ENCODE measurements around the gene SPACA4. TPM values are rescaled to one million over a fixed set of nuclear protein-coding genes. Genes with fewer than 3 reads are reported as not detected.

Gene SPACA4
- total and polyA plus RNA-seq, 4 donors: not detected

- H3K27me3 ChIP-seq (ENCODE audit: control insufficient read depth in 4 of 4, insufficient read depth in 4 of 4, low read length in 3 of 4): no peaks in the 10 kb centered on the region
- peak overlapping the region; percentile 58 to 98 (median 97) for H3K4me3 ChIP-seq (ENCODE audit: low read depth in 1 of 3, low read length in 3 of 3)
- TF ChIP-seq JUND (IDR thresholded peaks at IDR 0.05) (no peak), RAD21 (IDR thresholded peaks at IDR 0.05) (no peak), NR2F2 (IDR thresholded peaks at IDR 0.05) (no peak), FOXA1 (IDR thresholded peaks at IDR 0.05) (no peak), GABPA (IDR thresholded peaks at IDR 0.05 in 1 of 2, conservative IDR thresholded peaks at IDR 0.05 in 1 of 2) (no peak), YY1 (IDR thresholded peaks at IDR 0.05) (no peak), HNF4G (IDR thresholded peaks at IDR 0.05) (no peak), EGR1 (IDR thresholded peaks at IDR 0.05; ENCODE audit: low read depth in 2 of 2) (no peak), TAF1 (conservative IDR thresholded peaks at IDR 0.05) (no peak), HNF4A (conservative IDR thresholded peaks at IDR 0.05) (no peak)
- WGBS: 2% methylated on average over 18 of the region's 18 CpGs
- H3K9ac ChIP-seq (ENCODE audit: low read depth in 1 of 2, low read length in 2 of 2): peak overlapping the region; percentile 98 to 99
- no peaks in the 10 kb centered on the region for H3K9me3 ChIP-seq (ENCODE audit: control insufficient read depth in 4 of 4, low read length in 3 of 4)
- peak overlapping the region; percentile 75 to 81 for H3K27ac ChIP-seq (ENCODE audit: low read depth in 1 of 2, low read length in 2 of 2)
- H3K36me3 ChIP-seq (ENCODE audit: control insufficient read depth in 4 of 4, insufficient read depth in 3 of 4, low read depth in 1 of 4, low read length in 3 of 4): peaks cover 15 to 27% (median 18%) of the 10 kb centered on the region in 4 donors
- DNase-seq (ENCODE audit: low spot score): no peak
- H3K4me1 ChIP-seq (ENCODE audit: control insufficient read depth in 4 of 4, insufficient read depth in 4 of 4, low read length in 3 of 4): peaks cover 8 to 46% (median 32%) of the 10 kb centered on the region in 4 donors
Measured at GRCh38 chr19:48618278-48618915, 11.9 kb downstream of the SPACA4 start.

- H3K9me3 ChIP-seq (ENCODE audit: control insufficient read depth in 4 of 4, low read length in 3 of 4): no peaks in the 10 kb centered on the region
- H3K36me3 ChIP-seq (ENCODE audit: control insufficient read depth in 4 of 4, insufficient read depth in 3 of 4, low read depth in 1 of 4, low read length in 3 of 4): peaks cover 15 to 27% (median 18%) of the 10 kb centered on the region in 4 donors
- H3K27ac ChIP-seq (ENCODE audit: low read depth in 1 of 2, low read length in 2 of 2): peak within 1 kb of the TSS; percentile 85 to 93
- under 1% methylated on average over 69 of the region's 69 CpGs for WGBS
- peak; percentile 96 for DNase-seq (ENCODE audit: low spot score)
- peak; percentile 96 for TF ChIP-seq YY1 (IDR thresholded peaks at IDR 0.05)
- TF ChIP-seq ATF3 (IDR thresholded peaks at IDR 0.05): peak; percentile 82
- TF ChIP-seq FOXA2 (IDR thresholded peaks at IDR 0.05): no peak
- peak; percentile 95 for TF ChIP-seq REST (IDR thresholded peaks at IDR 0.05)
- peak; percentile 60 for TF ChIP-seq NR2F2 (IDR thresholded peaks at IDR 0.05)
- peak; percentile 84 for TF ChIP-seq FOXA1 (IDR thresholded peaks at IDR 0.05)
- TF ChIP-seq RXRA (IDR thresholded peaks at IDR 0.05): peak; percentile 57 to 71
- peak; percentile 10 to 63 for TF ChIP-seq EGR1 (IDR thresholded peaks at IDR 0.05; ENCODE audit: low read depth in 2 of 2)
- peak; percentile 47 to 59 for TF ChIP-seq HNF4A (conservative IDR thresholded peaks at IDR 0.05)
- peak; percentile 93 for TF ChIP-seq MAX (IDR thresholded peaks at IDR 0.05)
- TF ChIP-seq SP1 (IDR thresholded peaks at IDR 0.05): peak; percentile 97
- no peak for TF ChIP-seq HNF4G (IDR thresholded peaks at IDR 0.05)
- TF ChIP-seq CTCF (IDR thresholded peaks at IDR 0.05; ENCODE audit: low read depth, low read length, missing input control): no peak
- TF ChIP-seq JUND (IDR thresholded peaks at IDR 0.05): peak in 1 of 2 donors; percentile 56
- peak in 1 of 2 donors; percentile 92 for TF ChIP-seq GABPA (IDR thresholded peaks at IDR 0.05 in 1 of 2, conservative IDR thresholded peaks at IDR 0.05 in 1 of 2)
- TF ChIP-seq TAF1 (conservative IDR thresholded peaks at IDR 0.05): peak; percentile 98
- TF ChIP-seq ZBTB33 (IDR thresholded peaks at IDR 0.05): peak; percentile 95
- TF ChIP-seq RAD21 (IDR thresholded peaks at IDR 0.05): peak in 1 of 2 donors; percentile 5
- peaks cover 8 to 49% (median 33%) of the 10 kb centered on the region in 4 donors for H3K4me1 ChIP-seq (ENCODE audit: control insufficient read depth in 4 of 4, insufficient read depth in 4 of 4, low read length in 3 of 4)
- peak within 1 kb of the TSS; percentile 98 to 99 for H3K9ac ChIP-seq (ENCODE audit: low read depth in 1 of 2, low read length in 2 of 2)
- no peaks in the 10 kb centered on the region for H3K27me3 ChIP-seq (ENCODE audit: control insufficient read depth in 4 of 4, insufficient read depth in 4 of 4, low read length in 3 of 4)
- H3K4me3 ChIP-seq (ENCODE audit: low read depth in 1 of 3, low read length in 3 of 3): peak within 1 kb of the TSS; percentile 58 to 98 (median 97)
Measured at GRCh38 chr19:48618916-48619691, 12.6 kb downstream of the SPACA4 start, which contains the start of the genes RPL18 and SPHK2. RPL18 (minus strand) TSS chr19:48619178; CDS start chr19:48619143, 35 bp downstream. SPHK2 (plus strand) TSS chr19:48619506; CDS start chr19:48620515, 1,009 bp downstream.

Data from liver (tissue), 9 donors.